K562 (cell line): ENCODE data around the gene HOXC11. TPM values are rescaled to one million over a fixed set of nuclear protein-coding genes. Genes with fewer than 3 reads are reported as not detected.

Experiments used
- ATAC-seq: fragments of 200-7000 bp; cut with Tn5 transposase; 3 replicates; pipeline ENCODE4 v1.9.1; 2020; ENCODE audit warnings: moderate library complexity
- BruUV-seq: library from RNA; stranded (reverse); fragments of 400-500 nt; replicated peaks from 2 replicates; lab custom pipeline; 2021; lab: Mats Ljungman, UMichigan
- CTCF ChIA-PET: fragments of 300-600 bp; formaldehyde crosslinking; extraction: SDS; loops from one replicate; lab custom pipeline; 2021; ENCODE audit warnings: low intra/inter-chr PET ratio; lab: Yijun Ruan, JAX
- POLR2A ChIA-PET: fragments of 300-600, 350-650 bp; sonication (Branson Sonifier 250); formaldehyde crosslinking; extraction: SDS; loops from one replicate; lab custom pipeline; 2021; ENCODE audit warnings: antibody characterized with exemption, inconsistent platforms; lab: Yijun Ruan, JAX
- DNase-seq, 4 experiments: peaks; one replicate each; pipeline versions ENCODE4 v3.0.0 to v3.0.0-alpha.2; 2011 to 2018; ENCODE audit warnings: low spot score in 3 of 4, mixed read lengths in 3 of 4; ENCODE audit errors: extremely low read depth in 1 of 4
- FAIRE-seq: peaks from 2 replicates; lab custom pipeline; 2011; peaks lifted over from hg19 to GRCh38; lab: Jason Lieb, UNC
- H2AFZ ChIP-seq: 2 replicates; pipeline ENCODE4 v1.6.0; 2011; ENCODE audit warnings: low read depth, low read length, control low read depth, inconsistent platforms
- H3K27ac ChIP-seq: fragments of 200-600 bp; 3 replicates; pipeline ENCODE4 v1.8.0; 2011; ENCODE audit warnings: low read depth, mild to moderate bottlenecking, control low read depth, inconsistent platforms, low read length, moderate library complexity, mixed read lengths; ENCODE audit errors: extremely low read depth
- H3K27me3 ChIP-seq, 2 experiments: fragments of 300-600 bp in 1 of 2; 2 replicates in 1 of 2; 3 replicates in 1 of 2; pipeline versions ENCODE4 v1.6.0 to v1.8.0; 2011; ENCODE audit warnings: inconsistent platforms in 2 of 2, low read length in 2 of 2, mild to moderate bottlenecking in 1 of 2, mixed read lengths in 1 of 2, moderate library complexity in 1 of 2; ENCODE audit not compliant: control insufficient read depth in 2 of 2, insufficient read depth in 2 of 2
- H3K36me3 ChIP-seq: fragments of 300-600 bp; 3 replicates; pipeline ENCODE4 v1.8.0; 2011; ENCODE audit warnings: mild to moderate bottlenecking, low read length, inconsistent platforms; ENCODE audit not compliant: control insufficient read depth, insufficient read depth
- H3K4me1 ChIP-seq, 2 experiments: fragments of 200-600 bp in 1 of 2; replicated peaks in 1 of 2; 2 replicates in 1 of 2; 3 replicates in 1 of 2; pipeline versions ENCODE4 v1.5.1 to v1.8.0; 2011; ENCODE audit warnings: inconsistent platforms in 2 of 2, low read length in 2 of 2, mild to moderate bottlenecking in 1 of 2, mixed read lengths in 1 of 2, moderate library complexity in 1 of 2; ENCODE audit not compliant: control insufficient read depth in 2 of 2, insufficient read depth in 2 of 2
- H3K4me2 ChIP-seq: 2 replicates; pipeline ENCODE4 v1.6.1; 2011; ENCODE audit warnings: low read length, control low read depth, inconsistent platforms, mixed read lengths; ENCODE audit not compliant: insufficient read depth
- H3K4me3 ChIP-seq: fragments of 200-600 bp; sonication (generic), shearing (Covaris generic); 2 replicates; pipeline ENCODE4 v1.5.1; 2016; ENCODE audit warnings: control low read depth, inconsistent platforms
- H3K79me2 ChIP-seq: fragments of 200-600 bp; 3 replicates; pipeline ENCODE4 v1.8.0; 2011; ENCODE audit warnings: low read length, inconsistent platforms; ENCODE audit not compliant: control insufficient read depth, insufficient read depth
- H3K9ac ChIP-seq, 2 experiments: 2 replicates each; pipeline versions ENCODE4 v1.6.0 to v1.6.1; 2011; ENCODE audit warnings: low read depth in 2 of 2, low read length in 2 of 2, control low read depth in 1 of 2, inconsistent platforms in 1 of 2, mild to moderate bottlenecking in 1 of 2, mixed read lengths in 1 of 2; ENCODE audit not compliant: insufficient read depth in 1 of 2
- H3K9me1 ChIP-seq: one replicate; pipeline ENCODE4 v1.6.0; 2011; ENCODE audit warnings: inconsistent platforms, mild to moderate bottlenecking, low read length, moderate library complexity; ENCODE audit not compliant: control insufficient read depth, insufficient read depth
- H3K9me3 ChIP-seq: replicated peaks from 2 replicates; pipeline ENCODE4 v1.5.1; 2011; ENCODE audit warnings: low read depth, low read length, inconsistent platforms; ENCODE audit not compliant: control insufficient read depth, insufficient read depth
- H4K20me1 ChIP-seq: replicated peaks from 2 replicates; pipeline ENCODE4 v1.6.1; 2011; ENCODE audit warnings: low read length, inconsistent platforms, mixed read lengths; ENCODE audit not compliant: control insufficient read depth, insufficient read depth
- CBX2 ChIP-seq: fragments of 200-600 bp; sonication (generic); IDR thresholded peaks from one replicate; pipeline ENCODE4 v1.6.1; 2012; ENCODE audit warnings: mild to moderate bottlenecking, low read length, inconsistent platforms; ENCODE audit not compliant: insufficient read depth, poor library complexity, severe bottlenecking
- HMGN3 ChIP-seq: IDR thresholded peaks from 2 replicates; pipeline ENCODE4 v1.6.1; 2011; ENCODE audit warnings: borderline replicate concordance, low read depth, mild to moderate bottlenecking, mixed read lengths, low read length; ENCODE audit not compliant: insufficient read length; ENCODE audit errors: extremely low read depth
- POLR2H ChIP-seq: IDR thresholded peaks from 2 replicates; pipeline ENCODE4 v1.6.1; 2016; ENCODE audit warnings: missing genetic modification characterization, low read depth, mild to moderate bottlenecking, control low read depth, missing compliant biosample characterization, moderate library complexity
- POLR3A ChIP-seq: IDR thresholded peaks from 2 replicates; pipeline ENCODE4 v1.6.1; 2011; ENCODE audit warnings: borderline replicate concordance, mild to moderate bottlenecking, moderate library complexity; ENCODE audit not compliant: insufficient read length, insufficient read depth; ENCODE audit errors: extremely low read depth
- ZNF146 ChIP-seq: IDR thresholded peaks from one replicate; pipeline ENCODE4 v1.6.1; 2018; ENCODE audit warnings: missing compliant biosample characterization; ENCODE audit not compliant: unreplicated experiment
- ZNF347 ChIP-seq: fragments of 450-650 bp; formaldehyde crosslinking; IDR thresholded peaks from 2 replicates; pipeline ENCODE4 v1.4.0; 2020; ENCODE audit warnings: low read depth, mild to moderate bottlenecking, moderate library complexity
- WGBS: fragments of 100-300 bp; shearing (Covaris generic); methylation state at CpG from one replicate; pipeline ENCODE4 v1.1.6; 2016; ENCODE audit warnings: low coverage, mixed read lengths; ENCODE audit not compliant: insufficient coverage; ENCODE audit errors: missing lambda C conversion rate; 5-methylcytosine and 5-hydroxymethylcytosine counted together
- in situ Hi-C: fragments of 300-500 bp; cut with MboI; formaldehyde crosslinking; loops from 4 replicates; pipeline ENCODE4 v1.15.0; 2018; ENCODE audit warnings: inconsistent platforms, mixed read lengths
- intact Hi-C: fragments of 100-400 bp; cut with micrococcal nuclease; formaldehyde crosslinking; loops from 2 replicates; pipeline ENCODE4 v1.14.2; 2022
- polyA plus RNA-seq, 8 experiments: library from polyadenylated mRNA; depleted of rRNA in 4 of 8; stranded (reverse) in 5 of 8; unstranded in 3 of 8; fragments of >200 nt; fragmentation: Nextera tagmentation in 2 of 8; fragmentation: Illumina TruSeq in 1 of 8; extraction: Ambion mirVana in 2 of 8; extraction: Trizol in 1 of 8; gene quantifications; 2 replicates each; pipeline versions ENCODE4 v1.2.1 to v1.2.3, GENCODE V29; 2011 to 2014; ENCODE audit warnings: inconsistent platforms in 1 of 8, missing spikeins in 1 of 8
- total RNA-seq, 7 experiments: library from RNA; depleted of rRNA in 6 of 7; stranded (reverse); fragments of >200 nt in 6 of 7; fragmentation: Illumina TruSeq in 2 of 7; extraction: Trizol in 2 of 7; gene quantifications; 2 replicates each; pipeline versions ENCODE4 v1.2.1 to v1.2.3, GENCODE V29; 2011 to 2021; ENCODE audit warnings: low replicate concordance in 1 of 7
- TF ChIP-seq, protein P1 (sequence below): fragments of 250-450 bp; sonication (Bioruptor Pico); IDR thresholded peaks from 2 replicates; pipeline ENCODE4 v1.5.0; 2021; ENCODE audit warnings: mild to moderate bottlenecking, borderline replicate concordance

HOXC11 gene
- total and polyA plus RNA-seq, 9 of the 15 experiments (the other 6 are each of a cell fraction or from before 2014, with no cell fraction given): not detected

DNA sequence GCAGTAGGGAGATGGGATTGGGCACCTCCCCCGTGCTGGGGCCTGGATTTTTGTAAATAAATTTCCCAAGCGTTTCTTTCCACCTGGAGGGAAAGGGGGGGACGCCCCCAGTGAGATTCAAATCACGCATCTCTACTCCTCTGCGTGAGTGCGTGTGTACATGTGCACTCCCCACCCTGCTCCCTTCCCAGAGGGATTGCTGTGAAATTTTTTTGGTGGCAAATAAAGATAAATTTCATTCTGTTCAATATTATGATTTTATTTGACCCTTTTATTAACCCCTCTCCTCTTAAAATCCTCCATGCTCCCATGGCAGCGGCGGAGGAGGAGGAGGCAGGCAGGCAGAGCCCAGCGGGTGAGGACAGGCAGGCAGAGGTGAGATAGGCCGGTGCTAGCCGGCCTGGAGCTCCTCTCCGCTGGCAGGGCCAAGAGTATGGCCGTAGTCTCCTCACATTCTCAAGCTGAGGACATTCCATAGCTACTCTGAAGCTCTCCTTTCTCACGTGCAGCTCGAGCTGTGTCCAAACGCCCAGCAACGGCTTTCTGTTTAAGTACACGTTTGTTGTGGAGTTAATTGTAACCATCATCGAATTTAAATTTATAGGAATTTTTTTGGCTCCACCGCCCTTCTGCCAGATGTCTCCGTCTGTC lies 3.4 kb downstream of the HOXC11 start (continued):
- TF ChIP-seq, protein P1, sequence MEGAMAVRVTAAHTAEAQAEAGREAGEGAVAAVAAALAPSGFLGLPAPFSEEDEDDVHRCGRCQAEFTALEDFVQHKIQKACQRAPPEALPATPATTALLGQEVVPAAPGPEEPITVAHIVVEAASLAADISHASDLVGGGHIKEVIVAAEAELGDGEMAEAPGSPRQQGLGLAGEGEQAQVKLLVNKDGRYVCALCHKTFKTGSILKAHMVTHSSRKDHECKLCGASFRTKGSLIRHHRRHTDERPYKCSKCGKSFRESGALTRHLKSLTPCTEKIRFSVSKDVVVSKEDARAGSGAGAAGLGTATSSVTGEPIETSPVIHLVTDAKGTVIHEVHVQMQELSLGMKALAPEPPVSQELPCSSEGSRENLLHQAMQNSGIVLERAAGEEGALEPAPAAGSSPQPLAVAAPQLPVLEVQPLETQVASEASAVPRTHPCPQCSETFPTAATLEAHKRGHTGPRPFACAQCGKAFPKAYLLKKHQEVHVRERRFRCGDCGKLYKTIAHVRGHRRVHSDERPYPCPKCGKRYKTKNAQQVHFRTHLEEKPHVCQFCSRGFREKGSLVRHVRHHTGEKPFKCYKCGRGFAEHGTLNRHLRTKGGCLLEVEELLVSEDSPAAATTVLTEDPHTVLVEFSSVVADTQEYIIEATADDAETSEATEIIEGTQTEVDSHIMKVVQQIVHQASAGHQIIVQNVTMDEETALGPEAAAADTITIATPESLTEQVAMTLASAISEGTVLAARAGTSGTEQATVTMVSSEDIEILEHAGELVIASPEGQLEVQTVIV (CRISPR knock-in tag): no peak
- no peak for TF ChIP-seq POLR3A
- no peak for TF ChIP-seq HMGN3

DNA sequence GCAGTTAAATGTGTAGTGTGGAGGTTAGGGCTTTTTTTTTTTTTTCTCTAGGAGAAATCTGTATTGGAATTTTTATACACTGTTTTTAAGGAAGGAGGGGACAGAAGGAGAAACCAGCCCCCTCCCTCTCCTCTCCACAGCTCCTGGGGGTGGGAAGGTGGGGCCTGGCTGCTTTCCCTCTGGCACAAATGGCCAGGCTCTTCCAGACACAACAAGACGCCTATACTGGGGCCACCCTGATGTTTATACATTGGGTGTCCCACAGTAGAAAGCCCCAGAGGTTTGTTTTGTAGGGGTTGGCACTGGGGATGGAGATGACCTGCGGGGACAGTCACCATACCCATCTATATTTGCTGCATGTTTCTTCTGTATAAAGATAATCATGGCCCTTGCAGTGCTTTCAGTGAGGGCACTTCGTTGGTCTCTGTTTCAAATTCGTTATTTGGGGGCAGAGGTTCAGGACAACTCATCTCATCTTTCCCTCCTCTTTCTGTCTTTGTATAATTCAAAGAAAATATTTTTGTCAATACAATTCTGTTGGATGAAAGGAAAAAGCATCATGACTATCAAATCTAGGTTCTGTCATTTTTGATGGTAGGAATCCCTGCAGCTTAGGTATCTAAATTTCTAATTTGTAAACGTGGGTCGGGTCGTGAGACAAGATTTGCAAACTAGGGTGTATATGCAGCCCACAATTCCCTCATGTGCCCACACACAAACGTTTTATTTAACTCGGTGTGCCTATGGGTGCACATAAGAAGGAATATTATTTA lies 4.1 kb downstream of the HOXC11 start:
- DNase-seq: no peak
- Histone ChIP-seq H4K20me1 (peaks cover 5% of the 10 kb centered on the region; the same call in 1 of the 2 replicates), H3K27ac (no peak overlapping the region), H3K4me3 (no peak overlapping the region), H3K9ac (no peak overlapping the region), H3K9me1 (no peaks in the 10 kb centered on the region), H3K79me2 (no peaks in the 10 kb centered on the region), H3K4me2 (no peak overlapping the region), H2AFZ (no peak overlapping the region), H3K9me3 (no peaks in the 10 kb centered on the region), H3K4me1 (peaks cover 2 to 27% of the 10 kb centered on the region in 2 experiments; a peak in 2 of 5 replicates), H3K36me3 (no peaks in the 10 kb centered on the region), H3K27me3 (peaks cover 45 to 55% of the 10 kb centered on the region in 2 experiments)
- CTCF ChIA-PET: no interaction called here
- ATAC-seq: no peak
- WGBS: 5% methylated on average over 9 of the region's 9 CpGs
- POLR2A ChIA-PET: interaction anchor here (1.0 to 1.9 kb wide), 4 partner anchors 11 to 249 kb away, joined by 3 to 11 read pairs (median 4); partner anchors contain the start of gene HOXC9
- intact Hi-C loops (no loop called here), in situ Hi-C loops (no loop called here)
- BruUV-seq: no TSS peak
- FAIRE-seq: no peak
- peak; percentile 82 for TF ChIP-seq CBX2
- no peak for TF ChIP-seq ZNF347
- no peak for TF ChIP-seq POLR2H
- no peak for TF ChIP-seq ZNF146 (CRISPR knock-in tag)
